Mesendoderm (in vitro differentiated cells): ENCODE measurements around the gene DYRK3. TPM values are rescaled to one million over a fixed set of nuclear protein-coding genes. Genes with fewer than 3 reads are reported as not detected.

ENCODE experiments used
- DNase-seq: peaks from one replicate; pipeline ENCODE4 v3.0.0; 2013
- H2AK5ac ChIP-seq: 2 replicates; pipeline ENCODE4 v1.6.1; 2013; ENCODE audit warnings: low read length, inconsistent platforms
- H2BK120ac ChIP-seq: 2 replicates; pipeline ENCODE4 v1.6.1; 2013; ENCODE audit warnings: low read depth, mild to moderate bottlenecking, low read length, moderate library complexity, mixed read lengths
- H2BK15ac ChIP-seq: replicated peaks from 2 replicates; pipeline ENCODE4 v1.6.1; 2013; ENCODE audit warnings: low read depth, mild to moderate bottlenecking, moderate library complexity
- H2BK5ac ChIP-seq: 2 replicates; pipeline ENCODE4 v1.6.1; 2013; ENCODE audit warnings: low read length, inconsistent platforms
- H3K18ac ChIP-seq: 2 replicates; pipeline ENCODE4 v1.6.1; 2013; ENCODE audit warnings: mild to moderate bottlenecking, low read length, mixed read lengths
- H3K23ac ChIP-seq: one replicate; pipeline ENCODE4 v1.6.1; 2013; ENCODE audit warnings: low read length
- H3K27ac ChIP-seq: 2 replicates; pipeline ENCODE4 v1.5.1; 2013; ENCODE audit warnings: low read depth, mild to moderate bottlenecking, inconsistent platforms, low read length, moderate library complexity
- H3K27me3 ChIP-seq: 2 replicates; pipeline ENCODE4 v1.6.1; 2013; ENCODE audit warnings: low read length, control low read depth, mild to moderate bottlenecking, inconsistent platforms; ENCODE audit not compliant: insufficient read depth, poor library complexity
- H3K36me3 ChIP-seq: 2 replicates; pipeline ENCODE4 v1.6.1; 2013; ENCODE audit warnings: low read length, inconsistent platforms; ENCODE audit not compliant: control insufficient read depth, insufficient read depth
- H3K4ac ChIP-seq: one replicate; pipeline ENCODE4 v1.6.1; 2013; ENCODE audit warnings: low read depth, mild to moderate bottlenecking, low read length, moderate library complexity
- H3K4me1 ChIP-seq: 2 replicates; pipeline ENCODE4 v1.6.1; 2013; ENCODE audit warnings: low read depth, low read length, inconsistent platforms; ENCODE audit not compliant: control insufficient read depth
- H3K4me2 ChIP-seq: 2 replicates; pipeline ENCODE4 v1.6.1; 2013; ENCODE audit warnings: low read length
- H3K4me3 ChIP-seq: 2 replicates; pipeline ENCODE4 v1.5.1; 2013; ENCODE audit warnings: mild to moderate bottlenecking, low read length
- H3K56ac ChIP-seq: one replicate; pipeline ENCODE4 v1.6.1; 2013; ENCODE audit warnings: low read length
- H3K79me1 ChIP-seq: 2 replicates; pipeline ENCODE4 v1.6.1; 2013; ENCODE audit warnings: low read length, inconsistent platforms
- H3K79me2 ChIP-seq: 2 replicates; pipeline ENCODE4 v1.6.1; 2013; ENCODE audit warnings: mild to moderate bottlenecking, low read length; ENCODE audit not compliant: control insufficient read depth, insufficient read depth
- H3K9ac ChIP-seq: 2 replicates; pipeline ENCODE4 v1.6.1; 2013; ENCODE audit warnings: low read length, inconsistent platforms
- H4K5ac ChIP-seq: one replicate; pipeline ENCODE4 v1.6.1; 2013; ENCODE audit warnings: low read length
- H4K8ac ChIP-seq: one replicate; pipeline ENCODE4 v1.6.1; 2013; ENCODE audit warnings: low read depth, mild to moderate bottlenecking, control low read depth, low read length, moderate library complexity
- WGBS: extraction: QIAGEN DNeasy Blood & Tissue Kit; methylation state at CpG from one replicate; pipeline ENCODE4 v1.1.7; 2013; ENCODE audit warnings: low lambda C conversion rate, missing lambda C conversion rate; ENCODE audit not compliant: insufficient coverage; ENCODE audit errors: extremely low coverage; 5-methylcytosine and 5-hydroxymethylcytosine counted together
- polyA plus RNA-seq, 2 experiments: library from polyadenylated mRNA; stranded (reverse); fragments of 200-250 nt; gene quantifications; one replicate each; pipeline ENCODE4 v1.2.3, GENCODE V29; 2013

DYRK3 gene
- polyA plus RNA-seq (2013, experiment 1 of 2): 4.9 TPM
- polyA plus RNA-seq (2013, experiment 2 of 2): 5.1 TPM

- Histone ChIP-seq H2BK120ac (peak within 1 kb of the TSS; percentile 37), H2BK15ac (no peak within 1 kb of the TSS), H3K4me1 (peaks cover 6% of the 10 kb centered on the region), H3K27me3 (no peaks in the 10 kb centered on the region), H3K18ac (peak within 1 kb of the TSS; percentile 62), H2AK5ac (no peak within 1 kb of the TSS), H2BK5ac (peak within 1 kb of the TSS; percentile 6), H3K56ac (peak within 1 kb of the TSS; percentile 88), H4K5ac (no peak within 1 kb of the TSS), H3K23ac (no peak within 1 kb of the TSS), H3K36me3 (no peaks in the 10 kb centered on the region), H3K79me2 (no peaks in the 10 kb centered on the region), H3K4ac (no peak within 1 kb of the TSS), H3K4me2 (peak within 1 kb of the TSS; percentile 35), H3K9ac (peak within 1 kb of the TSS; percentile 68), H3K79me1 (no peaks in the 10 kb centered on the region), H3K27ac (peak within 1 kb of the TSS; percentile 63), H4K8ac (no peak within 1 kb of the TSS), H3K4me3 (peak within 1 kb of the TSS; percentile 71)
- no CpG with 5 or more reads among the region's 84 CpGs for whole genome bisulfite sequencing
- peak; percentile 96 for DNase-seq
These were observed at the start of gene DYRK3 for GRCh38 chr1:206635080-206635977. DYRK3 (plus strand) TSS chr1:206635536; CDS start chr1:206635704, 168 bp downstream.

GRCh38 chr1:206586501-206587445, 48.6 kb upstream of the DYRK3 start:
- H3K18ac ChIP-seq: no peak overlapping the region
- no peak overlapping the region for H2AK5ac ChIP-seq
- DNase-seq: no peak
- H3K36me3 ChIP-seq: no peaks in the 10 kb centered on the region
- no peak overlapping the region for H4K5ac ChIP-seq
- H3K23ac ChIP-seq: no peak overlapping the region
- no peak overlapping the region for H3K4ac ChIP-seq
- no peak overlapping the region for H2BK5ac ChIP-seq
- H3K4me2 ChIP-seq: no peak overlapping the region
- no peaks in the 10 kb centered on the region for H3K27me3 ChIP-seq
- no peak overlapping the region for H2BK15ac ChIP-seq
- H3K4me3 ChIP-seq: no peak overlapping the region
- no CpG with 5 or more reads among the region's 13 CpGs for WGBS
- H3K9ac ChIP-seq: no peak overlapping the region
- no peak overlapping the region for H4K8ac ChIP-seq
- H3K79me1 ChIP-seq: no peaks in the 10 kb centered on the region
- no peak overlapping the region for H3K56ac ChIP-seq
- H3K27ac ChIP-seq: no peak overlapping the region
- no peaks in the 10 kb centered on the region for H3K79me2 ChIP-seq
- no peak overlapping the region for H2BK120ac ChIP-seq
- no peaks in the 10 kb centered on the region for H3K4me1 ChIP-seq

- Histone ChIP-seq H3K36me3 (no peaks in the 10 kb centered on the region), H4K5ac (no peak overlapping the region), H3K27me3 (no peaks in the 10 kb centered on the region), H2BK15ac (no peak overlapping the region), H3K9ac (no peak overlapping the region), H3K79me2 (no peaks in the 10 kb centered on the region), H3K23ac (no peak overlapping the region), H3K18ac (no peak overlapping the region), H3K4me2 (no peak overlapping the region), H2AK5ac (no peak overlapping the region), H3K79me1 (no peaks in the 10 kb centered on the region), H3K27ac (no peak overlapping the region), H3K56ac (no peak overlapping the region), H3K4me1 (no peaks in the 10 kb centered on the region), H4K8ac (no peak overlapping the region), H3K4me3 (no peak overlapping the region), H2BK5ac (no peak overlapping the region), H2BK120ac (no peak overlapping the region), H3K4ac (no peak overlapping the region)
- WGBS: no CpG with 5 or more reads among the region's 14 CpGs
- no peak for DNase-seq
These were observed 47.4 kb upstream of the DYRK3 start for GRCh38 chr1:206587904-206588303.

- H3K27ac ChIP-seq: no peak overlapping the region
These were observed 46.8 kb upstream of the DYRK3 start for GRCh38 chr1:206588492-206588891.

GRCh38 chr1:206589206-206589605, 46.1 kb upstream of the DYRK3 start:
- Histone ChIP-seq H3K27me3 (no peaks in the 10 kb centered on the region), H3K4ac (no peak overlapping the region), H3K56ac (no peak overlapping the region), H3K4me2 (no peak overlapping the region), H2BK120ac (no peak overlapping the region), H4K5ac (no peak overlapping the region), H3K36me3 (no peaks in the 10 kb centered on the region), H3K18ac (no peak overlapping the region), H3K9ac (no peak overlapping the region), H3K79me1 (no peaks in the 10 kb centered on the region), H3K27ac (no peak overlapping the region), H2AK5ac (no peak overlapping the region), H3K23ac (no peak overlapping the region), H4K8ac (no peak overlapping the region), H2BK5ac (no peak overlapping the region), H3K79me2 (no peaks in the 10 kb centered on the region), H3K4me1 (no peaks in the 10 kb centered on the region), H2BK15ac (no peak overlapping the region), H3K4me3 (no peak overlapping the region)
- DNase-seq: no peak
- no CpG with 5 or more reads among the region's 7 CpGs for WGBS

More at GRCh38 chr1:206588492-206588891, 46.8 kb upstream of the DYRK3 start:
- no peaks in the 10 kb centered on the region for H3K4me1 ChIP-seq
- no peak overlapping the region for H4K5ac ChIP-seq
- H3K18ac ChIP-seq: no peak overlapping the region
- H3K36me3 ChIP-seq: no peaks in the 10 kb centered on the region
- H3K23ac ChIP-seq: no peak overlapping the region
- H3K4ac ChIP-seq: no peak overlapping the region
- no peak overlapping the region for H2BK120ac ChIP-seq
- H3K79me2 ChIP-seq: no peaks in the 10 kb centered on the region
- H3K27me3 ChIP-seq: no peaks in the 10 kb centered on the region
- H2AK5ac ChIP-seq: no peak overlapping the region
- H3K4me2 ChIP-seq: no peak overlapping the region
- H2BK5ac ChIP-seq: no peak overlapping the region
- no peak for DNase-seq
- no peak overlapping the region for H3K9ac ChIP-seq
- WGBS: no CpG with 5 or more reads among the region's 6 CpGs
- no peak overlapping the region for H3K4me3 ChIP-seq
- no peak overlapping the region for H3K56ac ChIP-seq
- no peak overlapping the region for H2BK15ac ChIP-seq
- no peak overlapping the region for H4K8ac ChIP-seq
- no peaks in the 10 kb centered on the region for H3K79me1 ChIP-seq
